C4-2B (cell line): Measurements from ENCODE around the gene DAP.

Experiments used
- CTCF ChIP-seq: fragments of 450-650 bp; conservative IDR thresholded peaks from 2 replicates; pipeline ENCODE4 v1.5.1; 2017; ENCODE audit warnings: mild to moderate bottlenecking
- ZFX ChIP-seq: fragments of 450-650 bp; IDR thresholded peaks from 2 replicates; pipeline ENCODE4 v1.6.1; 2017

GRCh38 chr5:10690460-10691440 is 70.3 kb downstream of the DAP start:
- no peak for TF ChIP-seq CTCF
- no peak for TF ChIP-seq ZFX
